ENCODE data around the gene PAX6. TPM values are rescaled to one million over a fixed set of nuclear protein-coding genes. Genes with fewer than 3 reads are reported as not detected.

The PAX6 gene
- polyA plus RNA-seq, 1 donor (not counting 4 experiments of a cell fraction or from before 2014, with no cell fraction given), result 0.12 TPM

- H3K9ac ChIP-seq (ENCODE audit: control insufficient read depth, extremely low read depth, insufficient read depth, low read length), result no peak overlapping the region
- H3K9me1 ChIP-seq (ENCODE audit: control insufficient read depth, extremely low read depth, insufficient read depth, low read length), result no peaks in the 10 kb centered on the region
- H3K36me3 ChIP-seq (ENCODE audit: control insufficient read depth in 2 of 2, extremely low read depth in 1 of 2, insufficient read depth in 2 of 2, low read length in 2 of 2), result no peaks in the 10 kb centered on the region
- no peak for FAIRE-seq
- no peak overlapping the region for H3K4me3 ChIP-seq (ENCODE audit: control insufficient read depth in 2 of 3, extremely low read depth in 1 of 3, insufficient read depth in 2 of 3, low read depth in 1 of 3, low read length in 3 of 3)
- TF ChIP-seq EZH2 (IDR thresholded peaks at IDR 0.05; ENCODE audit: low read length), result peak; percentile 60
- no peak for TF ChIP-seq CTCF (optimal IDR thresholded peaks at IDR 0.05 in 1 of 3, IDR thresholded peaks at IDR 0.05 in 1 of 3, conservative IDR thresholded peaks at IDR 0.05 in 1 of 3; ENCODE audit: extremely low read depth in 1 of 3, insufficient read depth in 2 of 3, low read length in 3 of 3)
- no peak for DNase-seq (ENCODE audit: low read depth, low spot score)
- H2AFZ ChIP-seq (ENCODE audit: control insufficient read depth, low read length), result no peak overlapping the region
- dilution Hi-C loops (cut with MboI; ENCODE audit: extremely low pct_ligation_motif_present, low sequenced_read_pairs), result no loop called here
- H3K4me2 ChIP-seq (ENCODE audit: control insufficient read depth, extremely low read depth, insufficient read depth, low read depth, low read length), result no peak overlapping the region
- peaks cover 97% of the 10 kb centered on the region for H3K27me3 ChIP-seq (ENCODE audit: control insufficient read depth, extremely low read depth, insufficient read depth, low read length)
- H3K4me1 ChIP-seq (ENCODE audit: control insufficient read depth, extremely low read depth, insufficient read depth, low read length), result peaks cover 8% of the 10 kb centered on the region
- peaks cover 3% of the 10 kb centered on the region for H4K20me1 ChIP-seq (ENCODE audit: control insufficient read depth, extremely low read depth, insufficient read depth, low read length)
- H3K9me3 ChIP-seq (ENCODE audit: control insufficient read depth, low read depth, low read length), result no peaks in the 10 kb centered on the region
- H3K79me2 ChIP-seq (ENCODE audit: control insufficient read depth, insufficient read depth, low read length), result no peaks in the 10 kb centered on the region
- H3K27ac ChIP-seq (ENCODE audit: control insufficient read depth, insufficient read depth, low read length), result no peak overlapping the region
These were observed 4.8 kb downstream of the PAX6 start for GRCh38 chr11:31806186-31806927.

GRCh38 chr11:31805629-31806185 lies 5.4 kb downstream of the PAX6 start:
- H3K4me1 ChIP-seq (ENCODE audit: control insufficient read depth, extremely low read depth, insufficient read depth, low read length), result peaks cover 1% of the 10 kb centered on the region
- H3K79me2 ChIP-seq (ENCODE audit: control insufficient read depth, insufficient read depth, low read length), result no peaks in the 10 kb centered on the region
- dilution Hi-C loops (cut with MboI; ENCODE audit: extremely low pct_ligation_motif_present, low sequenced_read_pairs), result no loop called here
- peaks cover 97% of the 10 kb centered on the region for H3K27me3 ChIP-seq (ENCODE audit: control insufficient read depth, extremely low read depth, insufficient read depth, low read length)
- H3K4me2 ChIP-seq (ENCODE audit: control insufficient read depth, extremely low read depth, insufficient read depth, low read depth, low read length), result no peak overlapping the region
- no peaks in the 10 kb centered on the region for H3K9me1 ChIP-seq (ENCODE audit: control insufficient read depth, extremely low read depth, insufficient read depth, low read length)
- peaks cover 3% of the 10 kb centered on the region for H4K20me1 ChIP-seq (ENCODE audit: control insufficient read depth, extremely low read depth, insufficient read depth, low read length)
- H3K9ac ChIP-seq (ENCODE audit: control insufficient read depth, extremely low read depth, insufficient read depth, low read length), result no peak overlapping the region
- no peaks in the 10 kb centered on the region for H3K9me3 ChIP-seq (ENCODE audit: control insufficient read depth, low read depth, low read length)
- no peak overlapping the region for H3K27ac ChIP-seq (ENCODE audit: control insufficient read depth, insufficient read depth, low read length)
- no peaks in the 10 kb centered on the region for H3K36me3 ChIP-seq (ENCODE audit: control insufficient read depth in 2 of 2, extremely low read depth in 1 of 2, insufficient read depth in 2 of 2, low read length in 2 of 2)
- TF ChIP-seq EZH2 (IDR thresholded peaks at IDR 0.05; ENCODE audit: low read length) (no peak), CTCF (optimal IDR thresholded peaks at IDR 0.05 in 1 of 3, IDR thresholded peaks at IDR 0.05 in 1 of 3, conservative IDR thresholded peaks at IDR 0.05 in 1 of 3; ENCODE audit: extremely low read depth in 1 of 3, insufficient read depth in 2 of 3, low read length in 3 of 3) (no peak)
- no peak for FAIRE-seq
- H3K4me3 ChIP-seq (ENCODE audit: control insufficient read depth in 2 of 3, extremely low read depth in 1 of 3, insufficient read depth in 2 of 3, low read depth in 1 of 3, low read length in 3 of 3), result no peak overlapping the region
- no peak for DNase-seq (ENCODE audit: low read depth, low spot score)
- H2AFZ ChIP-seq (ENCODE audit: control insufficient read depth, low read length), result no peak overlapping the region

All from keratinocyte (primary cell).